Measurements from ENCODE around the gene TATDN3.

GRCh38 chr1:212827171-212827776 lies 35.6 kb downstream of the TATDN3 start:
- TF ChIP-seq, protein P1, sequence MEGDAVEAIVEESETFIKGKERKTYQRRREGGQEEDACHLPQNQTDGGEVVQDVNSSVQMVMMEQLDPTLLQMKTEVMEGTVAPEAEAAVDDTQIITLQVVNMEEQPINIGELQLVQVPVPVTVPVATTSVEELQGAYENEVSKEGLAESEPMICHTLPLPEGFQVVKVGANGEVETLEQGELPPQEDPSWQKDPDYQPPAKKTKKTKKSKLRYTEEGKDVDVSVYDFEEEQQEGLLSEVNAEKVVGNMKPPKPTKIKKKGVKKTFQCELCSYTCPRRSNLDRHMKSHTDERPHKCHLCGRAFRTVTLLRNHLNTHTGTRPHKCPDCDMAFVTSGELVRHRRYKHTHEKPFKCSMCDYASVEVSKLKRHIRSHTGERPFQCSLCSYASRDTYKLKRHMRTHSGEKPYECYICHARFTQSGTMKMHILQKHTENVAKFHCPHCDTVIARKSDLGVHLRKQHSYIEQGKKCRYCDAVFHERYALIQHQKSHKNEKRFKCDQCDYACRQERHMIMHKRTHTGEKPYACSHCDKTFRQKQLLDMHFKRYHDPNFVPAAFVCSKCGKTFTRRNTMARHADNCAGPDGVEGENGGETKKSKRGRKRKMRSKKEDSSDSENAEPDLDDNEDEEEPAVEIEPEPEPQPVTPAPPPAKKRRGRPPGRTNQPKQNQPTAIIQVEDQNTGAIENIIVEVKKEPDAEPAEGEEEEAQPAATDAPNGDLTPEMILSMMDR (conservative IDR thresholded peaks at IDR 0.05; ENCODE audit: low read length), result no peak
- TF ChIP-seq EZH2phosphoT487 (IDR thresholded peaks at IDR 0.05; ENCODE audit: borderline replicate concordance, low read depth, low read length), result no peak

Measured in OCI-LY7 (cell line).